ENCODE data around the gene RSPO1. TPM values are rescaled to one million over a fixed set of nuclear protein-coding genes. Genes with fewer than 3 reads are reported as not detected.

Gene RSPO1
- total and polyA plus RNA-seq, 2 of the 13 experiments (the other 11 are each of a cell fraction or from before 2014, with no cell fraction given), result not detected

- TF ChIP-seq HDAC1 (CRISPR knock-in tag; IDR thresholded peaks at IDR 0.05), result no peak
- TF ChIP-seq SPEN (CRISPR knock-in tag; IDR thresholded peaks at IDR 0.05; ENCODE audit: low read depth), result no peak
- no peak for TF ChIP-seq TMF1 (CRISPR knock-in tag; IDR thresholded peaks at IDR 0.05; ENCODE audit: low read depth)
These were observed 31.7 kb downstream of the RSPO1 start (continued) for GRCh38 chr1:37602750-37603694.

GRCh38 chr1:37601441-37601840 lies 33.3 kb downstream of the RSPO1 start:
- in situ Hi-C loops (cut with HindIII; ENCODE audit: extremely low pct_ligation_motif_present, low pct_unique_long_range_greater_than_20kb) (no loop called here), intact Hi-C loops (cut with micrococcal nuclease; ENCODE audit: unreplicated experiment) (no loop called here)
- TF ChIP-seq ADNP (CRISPR knock-in tag; IDR thresholded peaks at IDR 0.05) (no peak), YEATS4 (CRISPR knock-in tag; IDR thresholded peaks at IDR 0.05; ENCODE audit: borderline replicate concordance) (no peak), ZNF530 (CRISPR knock-in tag; IDR thresholded peaks at IDR 0.05; ENCODE audit: low read depth) (no peak), FOXA1 (IDR thresholded peaks at IDR 0.05) (no peak), FOXA1 (CRISPR knock-in tag; IDR thresholded peaks at IDR 0.05) (no peak), HOXA3 (CRISPR knock-in tag; IDR thresholded peaks at IDR 0.05) (no peak), KDM4B (CRISPR knock-in tag; IDR thresholded peaks at IDR 0.05) (no peak), NFE2 (CRISPR knock-in tag; IDR thresholded peaks at IDR 0.05) (no peak), HOXA5 (CRISPR knock-in tag; IDR thresholded peaks at IDR 0.05) (no peak), ZSCAN21 (CRISPR knock-in tag; IDR thresholded peaks at IDR 0.05; ENCODE audit: borderline replicate concordance) (no peak), NFATC3 (CRISPR knock-in tag; IDR thresholded peaks at IDR 0.05) (no peak)
- TF ChIP-seq, protein P1, sequence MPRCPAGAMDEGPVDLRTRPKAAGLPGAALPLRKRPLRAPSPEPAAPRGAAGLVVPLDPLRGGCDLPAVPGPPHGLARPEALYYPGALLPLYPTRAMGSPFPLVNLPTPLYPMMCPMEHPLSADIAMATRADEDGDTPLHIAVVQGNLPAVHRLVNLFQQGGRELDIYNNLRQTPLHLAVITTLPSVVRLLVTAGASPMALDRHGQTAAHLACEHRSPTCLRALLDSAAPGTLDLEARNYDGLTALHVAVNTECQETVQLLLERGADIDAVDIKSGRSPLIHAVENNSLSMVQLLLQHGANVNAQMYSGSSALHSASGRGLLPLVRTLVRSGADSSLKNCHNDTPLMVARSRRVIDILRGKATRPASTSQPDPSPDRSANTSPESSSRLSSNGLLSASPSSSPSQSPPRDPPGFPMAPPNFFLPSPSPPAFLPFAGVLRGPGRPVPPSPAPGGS (CRISPR knock-in tag; IDR thresholded peaks at IDR 0.05), result no peak
- FAIRE-seq (no peak), ATAC-seq (no peak), DNase-seq (ENCODE audit: low spot score) (no peak)
- H3K27me3 ChIP-seq (ENCODE audit: control insufficient read depth in 1 of 2, insufficient read depth in 2 of 2, low read length in 2 of 2), result peaks cover 8 to 63% of the 10 kb centered on the region in 2 experiments; a peak in 3 of 5 replicates
- no peak overlapping the region for H3K27ac ChIP-seq (ENCODE audit: extremely low read length, insufficient read depth, low read length)
- H3K9ac ChIP-seq (ENCODE audit: insufficient read depth, low read depth, low read length), result no peak overlapping the region
- no peak overlapping the region for H3K4me3 ChIP-seq (replicated peaks in 1 of 3; ENCODE audit: insufficient read depth in 1 of 3, low read depth in 2 of 3, low read length in 3 of 3)
- ChIA-PET POLR2A (no interaction called here), CTCF (ENCODE audit: low intra/inter-chr PET ratio, low total read pairs) (no interaction called here)
- BruUV-seq (replicated peaks), result no TSS peak
- H3K9me3 ChIP-seq (ENCODE audit: low read length), result no peaks in the 10 kb centered on the region
- no peaks in the 10 kb centered on the region for H4K20me1 ChIP-seq (ENCODE audit: insufficient read depth, low read length)
- H3K4me2 ChIP-seq (ENCODE audit: low read depth, low read length), result no peak overlapping the region
- no peak overlapping the region for H2AFZ ChIP-seq (ENCODE audit: low read length)
- no peaks in the 10 kb centered on the region for H3K79me2 ChIP-seq (ENCODE audit: insufficient read depth, low read length)
- H3K4me1 ChIP-seq (ENCODE audit: insufficient read depth, low read length), result peaks cover 9% of the 10 kb centered on the region
- H3K36me3 ChIP-seq (replicated peaks in 1 of 2; ENCODE audit: control insufficient read depth in 1 of 2, insufficient read depth in 2 of 2, low read length in 2 of 2), result no peaks in the 10 kb centered on the region
